GM15510 (cell line): ENCODE data around the gene RBPJ.

Experiments used
- POLR2A ChIP-seq: IDR thresholded peaks from 3 replicates; pipeline ENCODE4 v1.6.1; 2011; ENCODE audit warnings: borderline replicate concordance; ENCODE audit not compliant: insufficient read length; ENCODE audit errors: extremely low read depth

The RBPJ gene

DNA sequence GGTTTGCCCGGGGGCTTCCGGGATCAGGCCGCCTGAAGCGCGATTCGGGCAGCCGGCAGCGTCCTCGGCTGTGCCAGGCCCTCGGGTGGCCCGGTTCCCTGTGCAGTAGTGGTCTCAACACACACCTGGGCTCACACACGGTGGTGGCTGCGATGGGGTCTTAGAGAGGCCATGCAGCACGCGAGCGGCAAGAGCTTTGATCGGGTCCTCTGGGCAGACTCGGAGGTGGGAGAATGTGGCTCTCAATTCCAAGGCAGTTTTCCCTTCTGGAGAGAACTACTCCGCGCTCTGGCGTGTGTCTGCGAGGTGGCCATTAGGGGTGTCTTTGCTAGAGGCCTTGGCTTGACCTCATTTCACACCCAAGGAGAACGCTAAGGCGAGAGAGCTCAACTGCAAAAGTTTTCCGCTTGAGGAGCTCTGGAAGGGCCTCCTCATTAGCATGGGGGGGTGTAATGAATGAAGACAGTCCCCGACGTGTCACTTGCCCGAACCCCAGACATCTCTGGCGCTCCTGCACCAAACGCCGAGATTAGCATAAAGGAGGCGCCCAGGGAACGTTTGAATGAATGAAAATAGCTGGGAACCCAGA is 771 bp upstream of the RBPJ start:
- no peak for TF ChIP-seq POLR2A

DNA sequence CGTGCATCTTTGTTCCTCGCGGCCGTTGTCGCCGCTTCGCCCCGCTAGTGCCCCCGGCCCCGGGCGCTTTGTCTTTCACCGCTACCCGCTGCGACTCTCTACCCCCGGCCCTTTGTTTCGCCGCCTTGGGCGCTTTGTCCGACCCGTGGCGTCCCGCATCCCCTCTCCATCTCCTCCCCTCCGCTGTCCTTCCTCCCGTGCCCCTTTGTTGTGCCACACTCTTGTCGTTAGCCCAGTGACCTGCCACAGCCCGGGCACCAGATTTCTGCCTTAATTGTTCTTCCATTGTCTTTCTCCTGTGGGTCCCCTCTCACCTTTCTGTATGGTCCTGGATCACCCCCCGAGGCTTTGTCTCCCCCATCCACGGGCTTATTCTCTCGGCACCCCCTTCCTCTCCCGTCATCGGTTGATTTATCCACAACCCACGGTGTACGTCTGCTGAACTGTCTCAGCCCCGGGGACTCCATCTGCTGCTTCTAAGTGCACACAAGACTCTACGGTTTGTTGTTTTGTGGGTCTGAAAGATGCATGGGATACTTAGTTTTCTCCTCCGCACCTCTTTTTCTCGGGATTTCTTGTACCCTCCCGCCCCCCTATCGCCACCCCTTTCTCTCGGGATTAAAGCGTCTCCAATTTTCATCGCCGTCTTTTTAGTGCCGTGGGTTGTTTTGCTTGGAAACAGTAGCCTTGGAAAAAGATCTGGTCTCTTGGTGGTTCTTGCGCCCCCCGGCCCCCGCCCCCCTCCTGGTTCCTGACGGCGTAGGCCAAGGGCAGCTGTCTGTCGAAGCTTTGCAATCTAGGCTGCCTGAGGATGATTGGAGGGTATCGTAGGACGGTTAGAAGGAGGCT is 783 bp downstream of the RBPJ start:
- TF ChIP-seq POLR2A, result no peak

DNA sequence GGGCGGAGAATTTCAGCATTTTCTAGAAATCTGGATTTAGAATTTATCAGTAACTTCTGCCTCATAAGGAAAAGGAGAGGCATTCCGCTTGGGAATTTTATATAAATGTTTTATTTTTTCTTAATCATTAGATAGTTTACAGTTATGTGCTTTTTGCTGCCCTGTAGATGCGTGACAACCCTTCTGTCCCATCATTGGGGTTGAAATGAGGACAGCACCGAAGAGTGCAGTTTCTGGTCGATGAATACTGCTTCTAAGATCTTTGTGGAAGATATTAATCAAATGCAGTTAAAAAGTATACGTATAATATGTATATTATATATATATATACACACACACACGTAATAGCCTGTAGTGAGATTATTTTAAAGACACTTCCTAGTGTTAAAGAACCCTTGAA is 1.5 kb downstream of the RBPJ start:
- no peak for TF ChIP-seq POLR2A

DNA sequence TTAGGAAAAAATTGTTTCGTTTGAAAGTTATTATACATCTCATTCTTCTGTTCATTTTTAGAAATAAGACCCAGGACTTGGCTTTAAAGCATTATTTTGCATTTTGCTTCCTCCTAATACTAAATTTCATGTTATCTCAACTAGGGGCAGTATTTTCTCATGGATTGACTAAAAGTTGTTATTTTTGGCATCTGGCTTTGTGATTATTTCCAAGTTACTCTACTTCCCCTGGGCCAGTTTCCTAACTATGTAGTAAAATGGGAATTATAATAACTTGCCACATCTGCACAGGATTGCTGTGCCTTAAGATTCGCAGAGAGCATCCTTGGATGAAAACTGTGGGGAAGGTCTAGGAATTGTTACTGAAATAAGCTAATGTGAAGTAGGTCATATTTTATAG is 3.0 kb downstream of the RBPJ start:
- no peak for TF ChIP-seq POLR2A

DNA sequence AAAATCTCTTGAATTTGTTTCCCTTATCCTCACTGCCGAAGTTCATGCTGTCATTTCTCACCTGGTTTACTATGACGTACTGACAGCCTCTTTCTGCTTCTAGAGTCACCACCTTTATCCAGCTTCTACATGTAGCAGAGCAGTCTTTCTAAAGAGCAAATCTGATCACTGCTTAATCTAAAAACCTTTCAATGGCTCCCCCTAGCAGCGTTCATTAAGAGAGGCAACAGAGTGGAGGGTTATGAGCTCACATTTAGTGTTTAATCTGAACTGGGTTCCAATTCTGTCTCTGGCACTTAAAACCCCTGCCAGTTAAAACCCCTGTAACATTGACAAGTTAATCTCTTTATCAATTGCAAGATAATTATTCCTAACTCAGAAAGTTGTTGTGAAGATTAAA is 4.4 kb downstream of the RBPJ start:
- TF ChIP-seq POLR2A, result no peak

DNA sequence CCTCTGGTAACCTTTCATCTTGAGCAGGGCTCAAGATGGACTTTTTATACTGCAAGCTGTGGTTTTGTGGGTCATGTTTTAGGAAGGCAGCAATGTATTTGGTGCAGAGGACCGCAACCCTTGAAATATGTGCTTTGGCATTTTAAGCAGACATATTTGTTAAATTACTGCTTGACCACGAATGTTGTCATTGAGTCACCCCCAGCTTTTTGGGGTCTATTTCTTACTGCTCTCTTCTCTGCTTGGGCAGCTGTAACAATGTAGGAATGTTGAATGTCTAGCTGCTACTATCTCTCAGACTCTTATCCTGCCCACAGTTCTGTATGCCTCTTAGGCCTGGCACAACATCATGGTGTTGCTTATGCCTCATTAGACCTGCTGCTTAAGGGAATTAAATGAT is 6.0 kb downstream of the RBPJ start:
- TF ChIP-seq POLR2A, result no peak

DNA sequence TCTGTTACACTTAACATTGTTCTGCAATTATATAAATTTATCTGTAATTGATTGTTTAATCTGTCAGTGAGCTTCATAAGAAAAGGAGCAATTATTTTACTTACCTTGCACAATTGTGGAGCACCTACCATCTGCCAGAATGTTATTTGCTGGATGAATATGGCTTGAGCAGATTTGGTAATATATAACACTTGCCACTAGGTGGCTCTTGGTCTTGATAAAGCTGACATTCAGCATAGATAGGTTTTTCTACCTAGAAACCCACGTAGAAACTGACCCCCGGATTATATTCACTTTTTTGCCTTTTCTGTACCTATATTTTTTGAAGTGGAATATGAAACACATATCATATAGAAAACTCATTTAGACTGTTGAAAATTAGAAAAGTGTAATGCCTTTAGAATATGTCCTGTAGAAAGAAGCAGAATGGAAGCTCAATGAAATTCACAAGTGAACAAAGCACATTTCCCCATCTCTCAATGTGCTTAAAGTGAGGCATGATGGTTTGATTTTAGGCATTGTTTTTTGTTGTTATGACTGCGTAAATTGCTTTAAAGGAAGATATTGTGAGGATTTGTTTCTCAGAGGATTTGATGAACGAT is 9.5 kb downstream of the RBPJ start:
- no peak for TF ChIP-seq POLR2A

DNA sequence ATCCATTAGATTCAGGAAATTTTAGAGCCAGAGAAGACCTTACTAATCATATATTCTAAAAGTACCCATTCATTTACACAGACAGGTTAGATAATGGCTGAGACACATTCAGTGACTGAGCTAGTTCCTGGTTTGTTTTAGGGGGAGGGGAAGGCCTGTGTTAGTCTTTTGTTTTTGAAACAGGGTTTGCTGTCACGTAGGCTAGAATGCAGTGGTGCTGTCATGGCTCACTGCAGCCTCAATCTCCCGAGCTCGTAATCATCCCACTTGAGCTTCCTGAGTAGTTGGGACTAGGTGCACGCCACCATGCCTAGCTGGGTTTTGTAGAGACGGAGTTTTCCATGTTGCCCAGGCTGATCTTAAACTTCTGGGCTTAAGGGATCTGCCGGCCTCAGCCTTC is 10.1 kb downstream of the RBPJ start:
- TF ChIP-seq POLR2A, result no peak

DNA sequence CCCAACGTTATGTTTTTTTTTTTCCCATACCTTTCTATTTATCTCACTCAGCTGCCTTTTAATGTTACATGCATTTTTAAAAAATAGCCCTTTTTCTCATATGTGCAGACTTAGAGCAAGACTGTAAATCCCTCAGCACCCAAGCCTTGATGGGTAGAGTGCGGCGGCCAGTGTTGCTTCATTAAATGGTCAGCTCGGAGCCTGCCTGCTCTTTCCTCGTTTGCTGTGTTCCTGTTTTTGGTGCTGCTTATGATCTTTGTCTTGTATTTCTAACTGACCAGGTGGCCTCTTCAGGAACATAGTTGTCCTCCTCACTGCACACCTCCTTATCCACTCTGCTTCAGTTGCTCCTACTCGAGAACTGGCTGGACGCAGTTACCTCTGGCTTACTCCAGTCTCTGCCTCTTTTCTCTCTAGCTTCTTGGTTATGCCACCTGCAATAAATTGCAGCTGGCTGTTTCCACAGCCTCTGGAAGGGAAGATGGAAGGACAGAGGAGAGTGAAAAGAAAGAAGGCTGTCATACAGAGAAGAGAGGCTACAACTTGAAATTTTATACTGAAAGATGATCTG is 10.7 kb downstream of the RBPJ start:
- no peak for TF ChIP-seq POLR2A

DNA sequence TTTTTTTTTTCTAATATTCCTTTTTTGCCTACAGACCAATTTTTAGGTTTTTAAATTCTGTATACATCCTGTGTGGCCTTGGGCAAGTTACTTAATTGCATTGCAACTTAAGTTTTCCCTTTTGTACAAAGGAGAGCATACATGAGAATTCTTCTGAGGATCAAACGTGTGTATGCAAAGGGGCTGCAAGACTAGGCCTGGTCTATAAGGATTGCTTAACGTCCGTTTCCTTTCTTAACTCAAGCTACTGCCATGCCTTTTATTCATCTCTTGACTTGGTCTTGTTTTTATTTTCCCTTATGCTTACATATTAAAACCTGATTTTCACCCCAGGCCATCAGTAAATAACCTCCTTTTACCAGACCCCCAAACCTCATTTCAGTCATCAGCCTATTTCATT is 13.6 kb downstream of the RBPJ start:
- no peak for TF ChIP-seq POLR2A

DNA sequence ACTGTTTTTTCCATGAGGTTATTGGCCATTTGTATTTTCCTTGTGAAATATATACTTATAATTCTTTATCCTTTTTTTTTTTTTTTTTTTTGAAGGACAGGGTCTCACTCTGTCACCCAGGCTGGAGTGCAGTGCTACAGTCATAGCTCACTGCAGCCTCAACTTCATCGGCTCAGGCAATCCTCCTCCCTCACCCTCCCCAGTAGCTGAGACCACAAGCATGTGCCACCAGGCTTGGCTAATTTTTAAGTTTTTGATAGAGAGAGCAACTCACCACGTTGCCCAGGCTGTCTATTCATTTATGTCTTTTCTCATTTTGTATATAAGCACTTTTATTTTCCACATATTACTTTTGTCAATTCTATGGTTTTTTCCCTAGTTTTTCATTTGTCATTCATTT is 16.8 kb downstream of the RBPJ start:
- TF ChIP-seq POLR2A, result no peak

DNA sequence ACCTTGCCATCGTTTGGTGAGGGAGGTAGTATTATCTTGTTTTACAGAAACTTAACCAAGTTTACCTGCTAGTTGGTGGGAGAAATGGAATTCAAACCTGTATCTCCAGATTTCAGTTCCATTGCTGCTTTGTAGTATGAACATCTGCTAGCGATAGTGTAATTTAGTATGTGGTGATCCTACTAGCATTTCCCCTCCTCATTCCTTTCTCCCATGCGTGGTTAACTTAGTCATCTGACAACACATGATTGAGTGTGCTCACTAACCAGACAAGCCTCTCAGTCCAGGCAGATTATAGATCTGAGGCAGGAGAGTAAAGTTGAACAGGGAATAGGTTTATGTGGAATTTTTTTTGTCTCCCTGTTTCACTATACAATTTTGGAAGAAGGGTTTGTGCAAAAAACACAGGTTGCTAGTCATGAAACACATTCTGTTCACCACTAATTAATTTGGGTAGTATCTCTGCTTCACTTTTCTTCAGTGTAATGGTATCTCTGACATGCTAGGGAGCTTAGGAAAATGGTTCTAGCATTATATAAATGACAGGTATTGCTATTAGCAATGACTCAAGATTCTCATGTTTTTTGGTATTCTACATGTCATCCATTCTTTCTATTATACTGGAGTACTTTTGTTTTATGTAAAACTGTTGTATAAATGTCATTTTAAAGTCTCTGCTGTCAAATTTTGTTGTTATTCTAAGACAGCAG is 21.7 kb downstream of the RBPJ start:
- TF ChIP-seq POLR2A, result no peak

DNA sequence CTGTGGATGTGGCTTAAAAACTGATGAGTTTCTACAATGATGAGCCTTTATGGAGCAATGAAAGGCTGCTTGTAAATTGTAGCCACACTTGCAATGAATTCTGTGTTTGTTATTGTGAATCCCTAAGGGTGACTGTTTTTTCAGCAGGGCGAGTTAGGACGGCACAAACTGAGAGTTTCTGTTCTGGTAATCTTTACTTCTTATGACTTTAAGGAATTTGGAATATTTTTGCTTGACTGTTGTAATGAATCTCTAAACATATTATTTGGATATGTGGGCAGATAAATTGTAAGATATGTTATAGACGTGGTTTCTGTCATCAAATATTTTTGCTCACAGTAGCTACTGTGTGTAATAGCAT is 22.2 kb downstream of the RBPJ start:
- TF ChIP-seq POLR2A, result no peak

DNA sequence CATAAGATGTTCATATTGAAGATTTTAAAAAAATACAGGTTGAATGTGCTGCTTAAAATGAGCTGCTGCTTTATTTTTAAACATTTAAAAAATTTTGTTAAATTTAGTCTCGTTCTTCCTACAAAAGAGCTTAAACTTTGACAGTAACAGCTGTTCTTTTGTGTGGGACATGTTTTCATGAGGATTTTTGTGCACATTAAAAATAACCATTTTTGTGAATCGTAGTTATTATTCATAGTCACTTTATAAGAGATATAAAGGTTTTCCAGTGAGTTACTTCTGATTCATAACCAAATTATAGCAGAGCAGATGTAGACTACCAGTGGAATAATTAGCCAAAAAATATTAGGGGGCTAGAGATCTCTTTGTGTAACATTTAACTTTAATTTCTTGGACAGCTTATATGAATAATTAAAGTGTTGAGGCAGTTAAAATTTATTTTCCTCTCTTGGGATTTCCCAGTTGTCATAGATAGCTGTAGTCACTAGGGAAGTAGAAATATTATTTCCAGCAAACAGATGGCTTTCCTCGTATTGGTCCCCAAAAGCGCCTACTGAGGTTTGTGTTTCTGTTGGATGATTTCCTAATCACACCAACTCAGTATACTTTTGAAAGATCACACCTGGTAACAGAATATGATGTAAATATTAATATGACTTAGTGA is 24.2 kb downstream of the RBPJ start:
- TF ChIP-seq POLR2A, result no peak

DNA sequence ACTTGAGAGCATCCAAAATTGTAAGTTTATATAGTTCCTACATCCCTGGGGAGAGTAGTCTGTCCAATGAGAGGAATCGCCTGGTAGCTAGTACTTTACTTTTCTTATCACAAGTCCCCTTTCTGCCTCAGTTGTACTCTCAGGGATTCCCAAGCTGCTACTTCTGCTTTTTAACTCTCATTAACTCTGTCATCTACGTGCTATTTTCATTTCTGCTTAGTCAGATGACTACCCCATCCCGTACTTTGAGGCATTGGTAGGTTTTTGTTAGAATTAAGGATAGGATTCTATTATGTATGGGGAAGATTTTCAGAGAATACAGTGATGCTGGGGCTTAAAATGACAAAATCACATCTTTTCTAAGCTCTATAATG is 24.7 kb downstream of the RBPJ start:
- no peak for TF ChIP-seq POLR2A
